Neuronal stem cell (in vitro differentiated cells): ENCODE results near the gene POLE2.
"Not testable (repeated sequence)": the region's sequence is repeated elsewhere in the genome, so short reads cannot be mapped to it uniquely, and the experiment has no call there.

ENCODE experiments used
- DNase-seq: peaks from one replicate; pipeline ENCODE4 v3.0.0-alpha.2; 2013; ENCODE audit warnings: low spot score
- H2AFZ ChIP-seq: one replicate; pipeline ENCODE4 v1.6.1; 2013; ENCODE audit warnings: mild to moderate bottlenecking, low read length, inconsistent platforms
- H2AK5ac ChIP-seq: 2 replicates; pipeline ENCODE4 v1.6.1; 2013; ENCODE audit warnings: low read depth, mild to moderate bottlenecking, inconsistent platforms, low read length, moderate library complexity, mixed read lengths
- H2BK120ac ChIP-seq: 2 replicates; pipeline ENCODE4 v1.6.1; 2013; ENCODE audit warnings: low read depth, mild to moderate bottlenecking, inconsistent platforms, low read length, moderate library complexity, mixed read lengths
- H2BK12ac ChIP-seq: one replicate; pipeline ENCODE4 v1.6.1; 2013; ENCODE audit warnings: low read length, inconsistent platforms
- H2BK15ac ChIP-seq: 2 replicates; pipeline ENCODE4 v1.6.1; 2013; ENCODE audit warnings: mild to moderate bottlenecking, low read length, inconsistent platforms, mixed read lengths
- H2BK5ac ChIP-seq: one replicate; pipeline ENCODE4 v1.6.1; 2013; ENCODE audit warnings: inconsistent platforms, mild to moderate bottlenecking, low read length, moderate library complexity
- H3K14ac ChIP-seq: one replicate; pipeline ENCODE4 v1.6.1; 2013; ENCODE audit warnings: low read length, inconsistent platforms
- H3K18ac ChIP-seq: 2 replicates; pipeline ENCODE4 v1.6.1; 2013; ENCODE audit warnings: low read length, inconsistent platforms
- H3K23ac ChIP-seq: 2 replicates; pipeline ENCODE4 v1.6.1; 2013; ENCODE audit warnings: low read depth, mild to moderate bottlenecking, mixed read lengths, low read length, inconsistent platforms; ENCODE audit not compliant: poor library complexity
- H3K27ac ChIP-seq: replicated peaks from 3 replicates; pipeline ENCODE4 v1.5.1; 2013; ENCODE audit warnings: low read length, inconsistent platforms
- H3K27me3 ChIP-seq, 3 experiments: 2 replicates each; pipeline ENCODE4 v1.6.1; 2013; ENCODE audit warnings: low read length in 3 of 3, mild to moderate bottlenecking in 2 of 3, inconsistent platforms in 1 of 3, low read depth in 1 of 3, mixed read lengths in 1 of 3, moderate library complexity in 1 of 3; ENCODE audit not compliant: control insufficient read depth in 3 of 3, insufficient read depth in 3 of 3
- H3K36me3 ChIP-seq, 2 donors: replicated peaks in 1 of 2; 2 replicates each; pipeline ENCODE4 v1.6.1; 2013; ENCODE audit warnings: low read length in 2 of 2; ENCODE audit not compliant: control insufficient read depth in 2 of 2, insufficient read depth in 2 of 2
- H3K4ac ChIP-seq: 2 replicates; pipeline ENCODE4 v1.6.1; 2013; ENCODE audit warnings: inconsistent platforms, mild to moderate bottlenecking, low read length, moderate library complexity
- H3K4me1 ChIP-seq, 2 donors: 1 replicate in 1 of 2; 2 replicates in 1 of 2; pipeline ENCODE4 v1.6.1; 2013; ENCODE audit warnings: low read length in 2 of 2, low read depth in 1 of 2; ENCODE audit not compliant: control insufficient read depth in 2 of 2, insufficient read depth in 1 of 2
- H3K4me2 ChIP-seq: one replicate; pipeline ENCODE4 v1.6.1; 2013; ENCODE audit warnings: mild to moderate bottlenecking, low read length, inconsistent platforms; ENCODE audit not compliant: insufficient read depth, poor library complexity, severe bottlenecking
- H3K4me3 ChIP-seq, 2 donors: 2 replicates each; pipeline ENCODE4 v1.5.1; 2013; ENCODE audit warnings: low read length in 2 of 2, mild to moderate bottlenecking in 2 of 2, inconsistent platforms in 1 of 2, moderate library complexity in 1 of 2
- H3K79me1 ChIP-seq: one replicate; pipeline ENCODE4 v1.6.1; 2013; ENCODE audit warnings: low read depth, mild to moderate bottlenecking, inconsistent platforms, low read length, moderate library complexity
- H3K9ac ChIP-seq: one replicate; pipeline ENCODE4 v1.6.1; 2013; ENCODE audit warnings: mild to moderate bottlenecking, low read depth, low read length, inconsistent platforms; ENCODE audit not compliant: poor library complexity
- H3K9me3 ChIP-seq, 2 donors: replicated peaks in 1 of 2; 2 replicates each; pipeline versions ENCODE3 to v1.6.1; 2013; ENCODE audit warnings: low read length in 2 of 2, mild to moderate bottlenecking in 2 of 2, inconsistent platforms in 1 of 2, low read depth in 1 of 2, mixed read lengths in 1 of 2, moderate library complexity in 1 of 2; ENCODE audit not compliant: control insufficient read depth in 2 of 2, insufficient read depth in 1 of 2
- H4K8ac ChIP-seq: one replicate; pipeline ENCODE4 v1.6.1; 2013; ENCODE audit warnings: low read depth, mild to moderate bottlenecking, inconsistent platforms, low read length, moderate library complexity
- H4K91ac ChIP-seq: one replicate; pipeline ENCODE4 v1.6.1; 2013; ENCODE audit warnings: low read length, low read depth, mild to moderate bottlenecking, inconsistent platforms; ENCODE audit not compliant: poor library complexity
- WGBS, 2 donors: extraction: QIAGEN DNeasy Blood & Tissue Kit; methylation state at CpG; one replicate each; pipeline ENCODE4 v1.1.7; 2013; ENCODE audit warnings: missing lambda C conversion rate in 2 of 2, mixed read lengths in 1 of 2; ENCODE audit not compliant: insufficient read length in 2 of 2, insufficient replicate concordance in 1 of 2; ENCODE audit errors: extremely low coverage in 2 of 2; 5-methylcytosine and 5-hydroxymethylcytosine counted together

POLE2 gene

DNA sequence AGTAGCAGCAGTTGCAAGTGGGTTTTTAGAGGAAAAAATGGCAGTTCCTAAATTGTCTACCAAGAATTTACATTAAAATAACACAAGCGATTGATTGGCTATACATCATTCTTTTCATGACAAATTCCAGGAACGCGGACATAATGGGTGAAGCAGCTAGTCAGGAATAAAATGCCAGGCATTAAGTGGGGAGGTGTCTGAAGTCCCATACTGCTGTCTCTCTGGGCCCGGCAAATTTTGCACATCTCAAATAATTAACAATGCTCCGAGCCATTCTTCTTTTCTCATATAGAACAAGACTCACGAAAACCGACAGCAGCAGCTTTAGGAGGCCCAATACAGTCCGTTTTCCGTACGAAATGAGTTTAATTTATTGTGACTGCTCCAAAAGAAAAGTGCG, 68.3 kb downstream of the POLE2 start:
- Histone ChIP-seq H3K27ac (no peak overlapping the region), H2BK12ac (no peak overlapping the region), H2BK5ac (no peak overlapping the region), H2AFZ (peak overlapping the region; percentile 95), H4K8ac (no peak overlapping the region), H3K27me3 (no peaks in the 10 kb centered on the region), H3K79me1 (peaks cover 4% of the 10 kb centered on the region), H3K4me3 (peak overlapping the region; percentile 76 to 88), H3K36me3 (peaks cover 8 to 77% of the 10 kb centered on the region in 2 donors), H2BK120ac (no peak overlapping the region), H3K9ac (no peak overlapping the region), H3K4me1 (peaks cover 2 to 15% of the 10 kb centered on the region in 2 donors), H3K18ac (no peak overlapping the region), H3K14ac (no peak overlapping the region), H2AK5ac (no peak overlapping the region), H4K91ac (no peak overlapping the region), H3K4ac (no peak overlapping the region), H2BK15ac (no peak overlapping the region), H3K23ac (no peak overlapping the region), H3K9me3 (no peaks in the 10 kb centered on the region), H3K4me2 (peak overlapping the region; percentile 50)
- WGBS, 2 donors, result no CpG with 5 or more reads among the region's 11 CpGs
- DNase-seq, result no peak

DNA sequence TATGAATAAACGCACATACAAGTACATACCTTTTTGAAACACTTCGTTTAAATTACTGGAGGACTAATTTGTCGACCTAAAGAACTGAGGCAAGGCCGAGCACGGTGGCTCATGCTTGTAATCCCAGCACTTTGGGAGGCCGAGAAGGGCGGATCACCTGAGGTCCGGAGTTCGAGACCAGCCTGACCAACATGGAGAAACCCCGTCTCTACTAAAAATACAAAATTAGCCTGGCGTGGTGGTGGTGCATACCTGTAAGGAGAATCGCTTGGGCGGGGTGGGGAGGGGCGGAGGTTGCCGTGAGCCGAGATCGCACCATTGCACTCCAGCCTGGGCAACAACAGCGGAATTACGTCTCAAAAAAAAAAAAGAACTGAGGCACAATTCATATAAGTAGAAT, 68.7 kb downstream of the POLE2 start:
- Histone ChIP-seq H3K36me3 (peaks cover 8 to 77% of the 10 kb centered on the region in 2 donors), H3K4me1 (peaks cover 2 to 15% of the 10 kb centered on the region in 2 donors), H3K4me2 (peak overlapping the region; percentile 35), H3K4me3 (peak overlapping the region in 1 of 2 donors; percentile 76)
- not testable (repeated sequence) for H3K18ac ChIP-seq, H3K4ac ChIP-seq, H4K8ac ChIP-seq, H3K23ac ChIP-seq, H2BK12ac ChIP-seq, H2BK5ac ChIP-seq, H2BK120ac ChIP-seq, H2BK15ac ChIP-seq, H3K27me3 ChIP-seq, DNase-seq, H3K9me3 ChIP-seq, H3K79me1 ChIP-seq, H4K91ac ChIP-seq, H3K9ac ChIP-seq, H2AK5ac ChIP-seq, H3K27ac ChIP-seq, H2AFZ ChIP-seq, H3K14ac ChIP-seq
- WGBS, 2 donors, result no CpG with 5 or more reads among the region's 19 CpGs

DNA sequence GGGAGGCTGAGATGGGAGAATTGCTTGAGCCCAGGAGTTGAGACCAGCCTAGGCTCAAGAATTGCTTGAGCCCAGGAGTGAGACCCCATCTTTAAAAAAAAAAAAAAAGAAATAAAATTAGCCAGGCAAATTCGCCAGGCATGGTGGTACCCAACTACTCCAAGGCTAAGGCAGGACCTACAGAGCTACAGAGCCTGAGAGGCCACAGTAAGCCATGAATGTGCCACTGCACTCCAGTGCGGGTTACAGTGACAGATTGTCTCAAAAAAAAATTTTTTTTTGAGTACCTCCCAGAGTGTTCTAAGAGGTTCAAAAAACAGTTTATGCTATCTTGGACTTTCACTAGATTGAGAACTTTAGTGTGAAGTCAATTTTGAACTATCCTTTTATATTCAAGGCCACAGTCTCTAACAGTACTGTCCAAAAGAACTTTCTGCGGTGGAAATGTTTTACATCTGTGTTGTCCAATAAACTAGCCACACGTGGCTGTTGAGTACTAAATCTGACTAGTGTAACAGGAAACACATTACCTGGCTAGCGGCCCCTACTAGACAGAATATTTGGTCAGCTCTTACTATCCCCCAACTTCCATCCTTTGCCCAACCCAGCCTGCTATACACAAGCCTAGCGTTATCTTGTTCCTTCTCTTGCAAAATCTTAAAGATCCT, 70.0 kb downstream of the POLE2 start:
- H3K36me3 ChIP-seq, result peaks cover 8 to 74% of the 10 kb centered on the region in 2 donors
- no CpG with 5 or more reads among the region's 6 CpGs for WGBS, 2 donors
- H2AK5ac ChIP-seq, result no peak overlapping the region

GRCh38 chr14:49615776-49616175, 72.2 kb downstream of the POLE2 start:
- H3K27ac ChIP-seq, result no peak overlapping the region
- no peak overlapping the region for H2BK15ac ChIP-seq
- no peak overlapping the region for H4K91ac ChIP-seq
- peaks cover 2% of the 10 kb centered on the region for H3K79me1 ChIP-seq
- no peak overlapping the region for H2AFZ ChIP-seq
- H3K9ac ChIP-seq, result no peak overlapping the region
- H3K36me3 ChIP-seq, result peaks cover 8 to 72% of the 10 kb centered on the region in 2 donors
- no CpG with 5 or more reads among the region's 6 CpGs for WGBS, 2 donors
- H2BK5ac ChIP-seq, result no peak overlapping the region
- H3K4me3 ChIP-seq, result no peak overlapping the region
- H2AK5ac ChIP-seq, result no peak overlapping the region
- no peak for DNase-seq
- no peak overlapping the region for H2BK120ac ChIP-seq
- H3K27me3 ChIP-seq, result no peaks in the 10 kb centered on the region
- H3K23ac ChIP-seq, result no peak overlapping the region
- H3K4ac ChIP-seq, result no peak overlapping the region
- no peak overlapping the region for H2BK12ac ChIP-seq
- H3K4me1 ChIP-seq, result peaks cover 0 to 4% of the 10 kb centered on the region in 2 donors
- H3K9me3 ChIP-seq, result no peaks in the 10 kb centered on the region
- H3K4me2 ChIP-seq, result no peak overlapping the region
- no peak overlapping the region for H3K14ac ChIP-seq
- H3K18ac ChIP-seq, result no peak overlapping the region
- no peak overlapping the region for H4K8ac ChIP-seq

More for the DNA sequence above, 70.0 kb downstream of the POLE2 start:
- no peak overlapping the region for H3K4me2 ChIP-seq
- no peak overlapping the region for H2AFZ ChIP-seq
- H3K79me1 ChIP-seq, result peaks cover 4% of the 10 kb centered on the region
- H2BK12ac ChIP-seq, result no peak overlapping the region
- no peaks in the 10 kb centered on the region for H3K9me3 ChIP-seq
- H4K91ac ChIP-seq, result no peak overlapping the region
- peaks cover 2 to 15% of the 10 kb centered on the region in 2 donors for H3K4me1 ChIP-seq
- H3K23ac ChIP-seq, result no peak overlapping the region
- no peaks in the 10 kb centered on the region for H3K27me3 ChIP-seq
- H3K9ac ChIP-seq, result no peak overlapping the region
- no peak overlapping the region for H2BK15ac ChIP-seq
- H4K8ac ChIP-seq, result no peak overlapping the region
- H3K27ac ChIP-seq, result no peak overlapping the region
- H3K4me3 ChIP-seq, result no peak overlapping the region
- no peak overlapping the region for H3K4ac ChIP-seq
- H2BK5ac ChIP-seq, result no peak overlapping the region
- H3K18ac ChIP-seq, result no peak overlapping the region
- H2BK120ac ChIP-seq, result no peak overlapping the region
- DNase-seq, result no peak
- H3K14ac ChIP-seq, result no peak overlapping the region
